GM18526 (cell line): Measurements from ENCODE around the gene PTPRN2.

Experiments
- POLR2A ChIP-seq: IDR thresholded peaks from 3 replicates; pipeline ENCODE4 v1.6.1; 2011; ENCODE audit not compliant: insufficient read length; ENCODE audit errors: extremely low read depth

Gene PTPRN2

GRCh38 chr7:157813053-157813452, 774.6 kb downstream of the PTPRN2 start:
- TF ChIP-seq POLR2A = no peak

- TF ChIP-seq POLR2A = no peak
Measured at GRCh38 chr7:157811946-157812345, 775.7 kb downstream of the PTPRN2 start.

GRCh38 chr7:157809863-157810851, 777.5 kb downstream of the PTPRN2 start:
- TF ChIP-seq POLR2A = no peak

DNA sequence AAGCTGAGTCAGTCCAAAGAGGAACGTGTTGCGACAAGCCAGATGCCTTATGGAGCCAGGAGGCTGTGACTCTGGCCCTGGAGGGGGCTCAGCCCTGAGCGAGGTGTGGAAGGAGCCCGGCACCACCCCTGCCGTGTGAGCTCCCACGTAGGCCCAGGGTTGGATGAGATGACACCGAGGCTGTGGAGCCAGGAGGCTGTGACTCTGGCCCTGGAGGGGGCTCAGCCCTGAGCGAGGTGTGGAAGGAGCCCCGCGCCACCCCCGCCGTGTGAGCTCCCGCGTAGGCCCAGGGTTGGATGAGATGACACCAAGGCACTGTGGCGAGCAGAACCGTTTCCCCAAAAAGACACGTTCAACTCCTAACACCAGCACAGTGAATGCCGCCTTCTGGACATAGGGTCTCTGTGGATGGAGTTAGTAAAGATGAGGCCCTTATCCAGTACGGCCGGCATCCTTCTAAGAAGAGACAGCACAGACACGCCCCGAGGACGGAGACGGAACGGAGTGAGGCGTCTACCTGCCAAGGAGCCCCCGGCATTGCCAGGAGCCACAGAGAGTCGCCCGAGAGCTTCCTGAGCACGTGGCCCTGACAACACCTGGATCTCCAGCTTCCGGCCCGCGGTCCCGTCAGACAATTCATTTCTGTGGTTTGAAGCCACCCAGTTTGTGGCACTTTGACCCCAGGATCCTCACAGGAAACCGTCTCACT, 778.3 kb downstream of the PTPRN2 start:
- no peak for TF ChIP-seq POLR2A

DNA sequence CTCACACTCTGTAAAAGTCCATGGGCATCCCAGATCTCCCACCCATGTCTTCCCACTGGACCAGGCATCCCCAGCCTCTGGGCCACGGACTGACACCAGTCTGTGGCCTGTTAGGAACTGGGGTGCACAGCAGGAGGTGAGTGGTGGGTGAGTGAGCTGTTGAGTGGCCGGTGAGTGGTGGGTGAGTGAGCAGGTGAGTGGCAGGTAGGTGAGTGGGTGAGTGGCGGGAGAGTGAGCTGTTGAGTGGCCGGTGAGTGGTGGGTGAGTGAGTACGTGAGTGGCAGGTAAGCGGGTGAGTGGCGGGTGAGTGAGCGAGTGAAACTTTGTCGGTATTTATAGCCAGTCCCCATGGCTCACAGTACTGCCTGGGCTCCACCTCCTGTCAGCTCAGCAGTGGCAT, 779.6 kb downstream of the PTPRN2 start:
- no peak for TF ChIP-seq POLR2A

DNA sequence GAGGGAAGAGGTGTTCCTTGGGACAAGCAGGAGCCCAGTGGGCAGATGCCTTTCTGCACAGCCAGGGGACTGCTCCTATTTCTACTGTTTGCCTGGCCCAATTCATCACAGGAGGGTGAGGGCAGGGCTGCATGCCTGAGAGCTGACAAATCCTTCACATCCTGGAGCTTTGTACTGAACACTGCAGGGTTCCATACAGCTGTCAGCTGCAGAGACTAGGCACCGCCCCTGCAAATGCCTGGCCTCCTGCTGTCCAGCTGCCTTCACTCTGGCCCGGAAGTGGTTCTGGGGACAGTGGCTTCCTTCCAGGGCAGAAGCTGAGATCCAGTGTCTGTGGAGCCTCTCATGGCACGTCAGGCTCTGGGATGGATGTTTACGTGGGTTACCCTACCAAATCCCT, 780.1 kb downstream of the PTPRN2 start:
- no peak for TF ChIP-seq POLR2A

DNA sequence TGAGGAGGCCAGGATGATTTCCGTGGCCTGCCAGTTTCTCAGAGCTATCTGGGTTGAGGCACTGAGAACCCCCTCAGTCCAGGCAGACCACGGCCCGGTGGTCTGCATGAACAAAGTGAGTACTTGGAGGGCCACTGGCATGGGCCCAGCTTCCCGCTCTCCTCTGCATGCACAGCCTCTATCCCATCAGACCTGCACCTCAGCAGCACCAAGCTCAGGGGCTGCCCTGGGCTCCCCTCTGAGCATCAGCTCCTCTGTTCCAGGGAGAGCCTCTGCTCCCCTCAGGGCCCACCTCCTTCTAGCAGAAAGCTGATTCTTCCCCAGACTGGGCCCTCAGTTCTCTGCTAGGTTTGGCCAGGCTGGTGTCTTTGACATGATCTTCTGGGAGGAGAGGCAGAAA, 780.9 kb downstream of the PTPRN2 start:
- no peak for TF ChIP-seq POLR2A

- TF ChIP-seq POLR2A = no peak
Measured at GRCh38 chr7:157805713-157806112, 781.9 kb downstream of the PTPRN2 start.

DNA sequence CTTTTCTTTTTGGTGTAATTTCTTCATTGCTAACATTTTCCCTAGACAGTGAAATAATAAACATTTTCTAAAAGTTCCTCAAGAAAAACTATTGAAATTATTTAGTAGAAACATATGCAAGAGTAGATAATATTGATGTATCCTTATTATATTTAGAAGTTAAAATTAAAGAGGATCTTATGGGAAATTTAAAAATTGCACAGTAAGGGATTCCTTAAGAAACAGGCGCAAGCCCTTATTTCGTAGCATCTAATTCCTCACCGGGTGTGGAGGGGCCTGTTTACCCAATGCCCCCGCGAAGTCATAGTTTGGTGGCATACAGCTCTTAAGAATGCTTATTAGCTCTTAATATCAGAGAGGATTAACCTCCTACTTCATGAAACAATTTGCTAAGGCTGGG, 783.7 kb downstream of the PTPRN2 start:
- TF ChIP-seq POLR2A = no peak

DNA sequence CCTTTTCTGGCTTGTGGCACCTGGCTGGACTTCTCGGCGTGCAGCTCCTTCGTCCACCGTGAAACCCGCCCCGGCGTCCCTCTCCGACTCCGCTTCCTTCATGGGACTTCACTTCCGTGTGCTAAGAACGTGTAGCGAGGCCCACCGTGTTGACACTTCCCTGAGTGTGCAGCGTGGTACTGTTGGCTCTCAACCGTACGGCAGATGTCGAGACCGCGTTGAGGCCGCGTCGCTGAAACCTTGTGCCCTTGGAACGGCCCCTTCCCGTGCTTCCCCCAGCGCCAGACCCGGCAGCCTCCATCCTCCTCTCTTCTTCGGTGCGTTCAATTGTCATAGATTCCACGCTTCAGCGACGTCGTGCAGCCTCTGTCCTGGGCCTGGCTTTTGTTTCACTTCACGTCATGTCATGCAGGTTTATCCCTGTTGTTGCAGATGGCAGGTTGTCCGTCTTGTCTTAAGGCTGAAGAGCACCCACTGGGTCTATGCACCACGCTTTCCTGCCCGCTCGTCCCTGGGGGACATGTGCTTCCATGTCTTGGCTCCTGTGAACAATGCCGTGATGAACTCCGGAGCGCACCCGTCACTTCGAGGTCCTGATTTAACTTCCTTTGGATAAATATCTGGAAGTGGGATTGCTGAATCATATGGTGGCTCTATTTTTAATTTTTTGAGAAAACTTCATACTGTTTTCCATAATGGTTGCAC, 785.5 kb downstream of the PTPRN2 start:
- TF ChIP-seq POLR2A = no peak

DNA sequence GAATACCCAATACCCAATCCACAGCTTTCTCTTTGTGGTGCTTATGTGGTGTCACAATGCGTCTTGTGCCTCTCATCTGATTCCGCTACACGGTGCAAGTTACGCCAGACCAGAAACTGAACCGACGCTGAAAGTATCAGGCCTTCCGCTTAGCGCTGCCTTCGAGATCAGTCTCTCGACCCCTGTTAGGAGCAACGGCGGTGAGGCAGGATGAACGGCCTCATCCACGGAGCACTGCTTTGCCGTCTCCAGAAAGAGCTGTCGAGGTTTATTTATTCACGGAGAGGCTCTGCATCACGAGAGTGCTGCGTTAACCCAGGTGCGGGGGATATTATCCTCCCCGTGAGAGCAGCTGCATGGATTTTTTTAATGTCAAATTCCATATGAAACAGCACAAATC, 786.5 kb downstream of the PTPRN2 start:
- TF ChIP-seq POLR2A = no peak

DNA sequence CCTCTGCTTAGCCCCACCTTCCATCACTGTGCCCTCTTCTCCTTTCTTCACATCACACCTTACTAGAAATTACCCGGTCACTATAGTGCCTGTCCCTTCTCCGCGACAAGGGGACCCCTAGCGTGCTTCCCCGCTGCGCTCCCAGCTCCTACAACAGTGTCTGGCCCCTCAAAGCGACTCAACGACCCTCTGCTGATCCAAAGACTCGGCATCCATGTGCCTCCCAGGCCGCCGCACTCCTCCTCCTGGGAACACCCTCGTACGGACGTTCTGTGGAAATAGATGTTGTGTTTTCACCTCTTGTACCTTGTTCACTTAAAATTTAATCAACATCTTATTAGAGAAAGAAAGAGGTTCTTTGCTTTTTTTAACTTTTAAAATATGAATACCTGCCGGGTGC, 787.3 kb downstream of the PTPRN2 start:
- no peak for TF ChIP-seq POLR2A

GRCh38 chr7:157799076-157799685, 788.4 kb downstream of the PTPRN2 start:
- no peak for TF ChIP-seq POLR2A

DNA sequence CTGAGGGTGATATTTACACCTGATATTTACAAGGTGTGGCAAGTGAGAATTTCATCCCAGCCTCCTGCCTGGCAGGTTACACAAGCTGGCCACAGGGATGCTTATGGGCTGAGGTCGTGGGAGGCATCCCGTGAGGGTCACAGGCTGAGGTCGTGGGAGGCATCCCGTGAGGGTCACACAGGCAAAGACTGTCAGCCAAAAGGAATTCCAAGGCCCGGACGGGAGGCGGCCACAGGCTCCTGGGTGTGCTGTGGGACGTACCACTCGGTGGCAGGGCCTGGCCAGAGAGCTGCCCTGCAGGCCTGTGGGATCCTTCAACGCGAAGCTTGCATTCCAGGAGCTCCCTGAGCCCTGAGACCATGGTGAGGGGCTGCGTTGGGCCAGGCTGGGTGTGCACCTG, 790.3 kb downstream of the PTPRN2 start:
- TF ChIP-seq POLR2A = no peak

DNA sequence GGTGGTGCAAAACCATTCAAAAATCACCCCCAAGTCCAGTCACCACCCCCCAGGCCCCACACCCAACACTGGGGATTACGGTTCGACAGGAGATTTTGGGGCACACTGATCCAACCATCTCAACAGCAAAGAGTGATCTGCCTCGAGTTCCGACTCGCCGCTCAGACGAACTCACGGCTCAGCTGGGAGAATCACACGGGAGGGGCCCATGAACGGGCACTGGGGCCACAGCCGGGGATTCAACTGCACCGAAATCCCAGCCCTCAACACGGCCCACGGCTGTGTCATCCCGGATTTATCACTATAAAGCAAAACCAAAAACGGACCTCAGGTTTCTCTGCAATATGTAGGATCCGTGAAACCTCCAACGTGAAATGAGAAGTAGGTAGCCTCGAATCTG, 790.8 kb downstream of the PTPRN2 start:
- no peak for TF ChIP-seq POLR2A
